Astrocyte of the cerebellum (primary cell): Measurements from ENCODE around the gene AFDN.

Experiments used
- DNase-seq: peaks from one replicate; pipeline ENCODE4 v3.0.0-alpha.2; 2011; ENCODE audit warnings: low read depth
- H3K4me3 ChIP-seq: 2 replicates; pipeline ENCODE4 v1.5.1; 2011; ENCODE audit warnings: mild to moderate bottlenecking, low read depth, low read length, moderate library complexity
- in situ Hi-C: cut with HindIII; loops from 2 replicates; pipeline ENCODE4 v1.10.0; 2017; ENCODE audit warnings: low sequenced_read_pairs
- TF ChIP-seq, protein P1 (sequence below): IDR thresholded peaks from 2 replicates; pipeline ENCODE4 v1.5.1; 2012; ENCODE audit warnings: low read length, low read depth, moderate library complexity, mild to moderate bottlenecking; ENCODE audit errors: missing control alignments

AFDN gene

DNA sequence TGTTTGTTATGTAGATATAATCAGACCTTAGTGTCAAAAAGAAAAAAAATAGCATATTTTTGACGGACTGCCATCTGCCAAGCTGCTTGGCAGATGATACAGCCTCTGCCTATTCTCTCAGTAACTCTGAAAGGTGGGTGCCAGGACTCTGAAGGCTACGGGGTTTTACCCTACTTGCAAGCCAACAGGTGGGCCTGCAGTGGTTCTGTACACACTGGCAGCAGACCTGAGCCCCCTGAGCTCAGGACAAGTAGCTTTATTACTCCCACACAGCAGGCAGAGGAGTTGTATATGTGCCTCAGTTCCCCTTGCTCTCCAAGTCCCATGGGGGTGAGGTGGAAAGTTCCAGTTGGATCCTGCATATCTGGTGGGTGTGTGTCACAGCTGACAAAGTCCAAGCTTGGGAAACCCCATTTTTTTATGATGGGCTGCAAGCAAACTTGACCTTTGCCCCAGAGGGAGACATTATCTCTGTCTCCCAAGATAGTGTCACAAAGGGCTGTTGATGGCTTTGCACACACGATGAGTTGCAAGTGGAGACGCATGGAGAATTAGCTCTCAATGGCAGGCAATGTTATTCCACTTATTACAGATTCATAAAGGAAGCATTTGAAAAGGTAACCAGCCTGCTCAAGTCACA, 20.5 kb upstream of the AFDN start:
- TF ChIP-seq, protein P1, sequence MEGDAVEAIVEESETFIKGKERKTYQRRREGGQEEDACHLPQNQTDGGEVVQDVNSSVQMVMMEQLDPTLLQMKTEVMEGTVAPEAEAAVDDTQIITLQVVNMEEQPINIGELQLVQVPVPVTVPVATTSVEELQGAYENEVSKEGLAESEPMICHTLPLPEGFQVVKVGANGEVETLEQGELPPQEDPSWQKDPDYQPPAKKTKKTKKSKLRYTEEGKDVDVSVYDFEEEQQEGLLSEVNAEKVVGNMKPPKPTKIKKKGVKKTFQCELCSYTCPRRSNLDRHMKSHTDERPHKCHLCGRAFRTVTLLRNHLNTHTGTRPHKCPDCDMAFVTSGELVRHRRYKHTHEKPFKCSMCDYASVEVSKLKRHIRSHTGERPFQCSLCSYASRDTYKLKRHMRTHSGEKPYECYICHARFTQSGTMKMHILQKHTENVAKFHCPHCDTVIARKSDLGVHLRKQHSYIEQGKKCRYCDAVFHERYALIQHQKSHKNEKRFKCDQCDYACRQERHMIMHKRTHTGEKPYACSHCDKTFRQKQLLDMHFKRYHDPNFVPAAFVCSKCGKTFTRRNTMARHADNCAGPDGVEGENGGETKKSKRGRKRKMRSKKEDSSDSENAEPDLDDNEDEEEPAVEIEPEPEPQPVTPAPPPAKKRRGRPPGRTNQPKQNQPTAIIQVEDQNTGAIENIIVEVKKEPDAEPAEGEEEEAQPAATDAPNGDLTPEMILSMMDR, result no peak
- no peak overlapping the region for H3K4me3 ChIP-seq
- no peak for DNase-seq
- in situ Hi-C loops, result no loop called here

DNA sequence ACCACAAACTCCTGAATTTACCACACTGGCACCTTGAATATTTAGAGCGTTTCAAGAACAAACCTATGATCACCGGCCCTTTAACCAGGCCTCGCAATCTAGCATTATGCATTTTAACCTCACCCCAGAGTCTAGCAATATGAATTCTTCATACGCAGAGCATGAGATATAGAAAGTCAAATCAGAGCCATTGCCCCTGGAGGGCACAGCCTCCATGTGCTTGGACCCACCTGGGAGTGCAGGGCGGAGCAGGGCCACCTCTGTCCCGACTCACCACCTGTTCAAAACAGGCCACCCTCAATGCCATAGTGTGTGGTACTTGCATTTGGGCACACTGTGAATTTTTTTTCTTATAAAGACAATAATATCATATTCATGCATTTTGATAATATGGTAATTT, 19.5 kb upstream of the AFDN start:
- H3K4me3 ChIP-seq, result no peak overlapping the region
- in situ Hi-C loops, result no loop called here
- no peak for DNase-seq
- TF ChIP-seq, protein P1, result no peak

DNA sequence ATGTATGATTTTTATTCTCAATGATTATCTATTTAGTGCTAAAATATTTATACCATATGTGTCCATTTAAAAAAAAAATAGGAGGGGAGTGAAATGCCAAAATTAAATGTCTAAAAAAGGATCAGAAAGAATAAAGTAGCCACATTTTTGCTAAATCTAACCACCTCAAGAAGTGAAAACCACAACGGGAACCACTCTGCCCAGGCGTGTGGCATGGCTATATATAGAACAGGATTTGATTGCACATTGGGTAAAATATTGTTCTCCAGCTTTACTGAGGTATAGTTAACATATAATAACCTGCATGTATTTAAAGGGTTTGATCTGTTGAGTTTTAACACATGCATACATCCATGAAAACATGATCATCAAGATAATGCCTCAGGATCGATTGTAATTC, 19.0 kb upstream of the AFDN start:
- H3K4me3 ChIP-seq, result no peak overlapping the region
- in situ Hi-C loops, result no loop called here
- DNase-seq, result no peak
- TF ChIP-seq, protein P1, result no peak

DNA sequence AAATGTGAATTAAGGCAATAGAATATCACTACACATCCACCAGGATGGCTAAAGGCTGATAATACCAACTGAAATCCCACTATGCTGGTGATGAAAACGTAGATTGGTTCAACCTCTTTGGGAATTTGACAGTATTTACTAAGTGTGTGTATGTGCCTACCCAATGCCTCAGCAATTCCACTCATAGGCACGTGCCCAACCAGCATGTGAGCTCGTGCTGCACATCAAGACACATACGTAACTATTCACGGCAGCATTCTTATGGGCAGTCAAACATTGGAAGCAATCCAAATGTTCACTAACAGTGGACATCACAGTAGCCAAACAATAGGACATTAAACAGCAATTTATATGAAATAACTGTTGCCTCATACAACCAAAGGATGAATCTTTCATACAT, 15.7 kb upstream of the AFDN start:
- H3K4me3 ChIP-seq, result no peak overlapping the region
- TF ChIP-seq, protein P1, result no peak
- no peak for DNase-seq
- in situ Hi-C loops, result no loop called here

DNA sequence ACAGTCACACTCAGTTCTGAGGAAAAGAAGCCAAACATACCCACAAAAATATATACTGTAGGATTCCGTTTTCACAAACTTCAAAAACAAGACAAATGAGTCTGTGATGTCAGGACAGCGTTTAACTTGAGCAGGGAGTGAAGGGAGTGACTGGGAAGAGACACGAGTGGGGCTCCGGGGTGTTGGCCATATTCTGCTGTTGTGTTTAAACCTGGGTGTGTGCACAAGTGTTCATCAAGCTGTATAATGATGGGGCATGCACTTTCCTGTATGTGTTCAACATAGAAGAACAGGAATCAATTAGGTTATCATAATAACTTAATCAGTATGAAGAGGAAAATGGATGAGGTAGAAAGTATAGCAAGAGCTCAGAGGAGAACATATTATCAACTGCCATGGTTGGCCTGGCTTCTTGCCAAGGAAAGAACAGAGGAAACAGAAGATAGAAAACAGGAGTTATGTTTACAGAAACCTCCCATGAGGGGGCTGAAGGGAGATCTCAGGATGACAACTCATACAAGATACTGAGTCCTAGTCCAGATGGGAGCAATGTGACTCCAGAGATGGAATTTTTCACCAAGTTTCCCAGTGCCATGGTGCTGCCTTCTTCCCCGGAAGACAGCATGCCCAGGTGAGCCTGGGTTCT, 15.1 kb upstream of the AFDN start:
- no peak for DNase-seq
- in situ Hi-C loops, result no loop called here
- no peak overlapping the region for H3K4me3 ChIP-seq
- TF ChIP-seq, protein P1, result no peak

DNA sequence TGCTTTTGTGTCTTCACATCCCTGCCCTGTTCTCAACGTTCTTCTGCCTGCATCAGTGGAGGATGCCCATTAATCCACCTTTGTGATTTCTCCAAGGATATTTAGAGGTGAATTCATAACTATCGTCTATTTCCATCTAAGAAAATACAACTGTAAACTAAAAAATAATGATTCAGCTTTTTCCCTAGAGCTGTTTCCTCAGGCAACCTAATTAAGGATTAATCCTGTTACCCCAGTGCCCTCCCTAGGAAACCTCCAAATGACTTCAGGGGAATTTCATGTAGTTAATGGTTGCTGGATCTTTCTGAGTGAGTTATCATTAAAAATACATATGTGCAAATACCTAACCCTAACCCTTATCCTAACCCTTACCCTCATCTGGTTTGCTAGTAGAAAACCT, 14.6 kb upstream of the AFDN start:
- in situ Hi-C loops, result no loop called here
- DNase-seq, result no peak
- H3K4me3 ChIP-seq, result no peak overlapping the region
- TF ChIP-seq, protein P1, result no peak
